GM13976 (cell line): ENCODE results near the gene KRTAP1-5.
"Not testable (repeated sequence)": the region's sequence is repeated elsewhere in the genome, so short reads cannot be mapped to it uniquely, and the experiment has no call there.

Experiments
- DNase-seq: peaks from one replicate; pipeline ENCODE4 v3.0.0; 2012; ENCODE audit warnings: low spot score
- in situ Hi-C: fragments of 300-500 bp; cut with MboI; formaldehyde crosslinking; loops from one replicate; pipeline ENCODE4 v1.12.0; 2022; ENCODE audit warnings: low sequenced_read_pairs, mixed read lengths, inconsistent platforms; ENCODE audit not compliant: unreplicated experiment
- TF ChIP-seq, protein P1 (sequence below): IDR thresholded peaks from 2 replicates; pipeline ENCODE4 v1.5.1; 2012; ENCODE audit warnings: borderline replicate concordance, mild to moderate bottlenecking; ENCODE audit not compliant: insufficient read depth; ENCODE audit errors: extremely low read depth, missing control alignments, control extremely low read depth

Gene KRTAP1-5

GRCh38 chr17:41058741-41059140 lies 31.7 kb upstream of the KRTAP1-5 start:
- no peak for DNase-seq
- in situ Hi-C loops, result no loop called here
- TF ChIP-seq, protein P1, sequence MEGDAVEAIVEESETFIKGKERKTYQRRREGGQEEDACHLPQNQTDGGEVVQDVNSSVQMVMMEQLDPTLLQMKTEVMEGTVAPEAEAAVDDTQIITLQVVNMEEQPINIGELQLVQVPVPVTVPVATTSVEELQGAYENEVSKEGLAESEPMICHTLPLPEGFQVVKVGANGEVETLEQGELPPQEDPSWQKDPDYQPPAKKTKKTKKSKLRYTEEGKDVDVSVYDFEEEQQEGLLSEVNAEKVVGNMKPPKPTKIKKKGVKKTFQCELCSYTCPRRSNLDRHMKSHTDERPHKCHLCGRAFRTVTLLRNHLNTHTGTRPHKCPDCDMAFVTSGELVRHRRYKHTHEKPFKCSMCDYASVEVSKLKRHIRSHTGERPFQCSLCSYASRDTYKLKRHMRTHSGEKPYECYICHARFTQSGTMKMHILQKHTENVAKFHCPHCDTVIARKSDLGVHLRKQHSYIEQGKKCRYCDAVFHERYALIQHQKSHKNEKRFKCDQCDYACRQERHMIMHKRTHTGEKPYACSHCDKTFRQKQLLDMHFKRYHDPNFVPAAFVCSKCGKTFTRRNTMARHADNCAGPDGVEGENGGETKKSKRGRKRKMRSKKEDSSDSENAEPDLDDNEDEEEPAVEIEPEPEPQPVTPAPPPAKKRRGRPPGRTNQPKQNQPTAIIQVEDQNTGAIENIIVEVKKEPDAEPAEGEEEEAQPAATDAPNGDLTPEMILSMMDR, result no peak

DNA sequence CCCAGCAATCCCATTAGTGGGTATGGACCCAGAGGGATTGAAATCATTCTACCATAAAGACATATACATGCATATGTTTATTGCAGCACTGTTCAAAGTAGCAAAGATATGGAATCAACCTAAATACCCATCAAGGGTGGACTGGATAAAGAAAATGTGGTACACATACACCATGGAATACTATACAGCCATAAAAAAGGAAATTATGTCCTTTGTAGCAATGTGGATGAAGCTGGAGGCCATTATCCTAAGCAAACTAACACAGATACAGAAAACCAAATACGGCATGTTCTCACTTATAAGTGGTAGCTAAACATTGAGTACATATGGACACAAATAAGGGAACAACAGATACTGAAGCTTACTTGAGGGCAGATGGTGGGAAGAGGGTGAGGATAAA lies 30.5 kb upstream of the KRTAP1-5 start:
- TF ChIP-seq, protein P1, result no peak
- DNase-seq, result no peak
- in situ Hi-C loops, result no loop called here

- DNase-seq, in situ Hi-C loops: not testable (repeated sequence)
These were observed 28.1 kb upstream of the KRTAP1-5 start, which contains the start of gene KRTAP2-2 for GRCh38 chr17:41055130-41055529. Gene KRTAP2-2 (minus strand): TSS chr17:41055230. CDS start chr17:41055211, 19 bp downstream.

- DNase-seq, in situ Hi-C loops: not testable (repeated sequence)
These were observed 27.5 kb upstream of the KRTAP1-5 start for GRCh38 chr17:41054556-41054955.

GRCh38 chr17:41054025-41054424 lies 27.0 kb upstream of the KRTAP1-5 start:
- TF ChIP-seq, protein P1, result no peak
- no peak for DNase-seq
- in situ Hi-C loops, result no loop called here

GRCh38 chr17:41052566-41052965 lies 25.6 kb upstream of the KRTAP1-5 start:
- in situ Hi-C loops, result no loop called here
- no peak for DNase-seq
- TF ChIP-seq, protein P1, result no peak

GRCh38 chr17:41049110-41049509 lies 22.1 kb upstream of the KRTAP1-5 start:
- DNase-seq, result peak; percentile 30
- in situ Hi-C loops, result no loop called here
- TF ChIP-seq, protein P1, result no peak

GRCh38 chr17:41048441-41048840 lies 21.4 kb upstream of the KRTAP1-5 start:
- in situ Hi-C loops, result no loop called here
- no peak for DNase-seq
- TF ChIP-seq, protein P1, result no peak

GRCh38 chr17:41046735-41047465 lies 19.9 kb upstream of the KRTAP1-5 start, which contains the start of gene KRTAP2-1:
Gene KRTAP2-1 (minus strand): TSS chr17:41047316. CDS start chr17:41047267, 49 bp downstream.
- DNase-seq, in situ Hi-C loops: not testable (repeated sequence)
